Fibroblast of lung (primary cell): ENCODE results near the gene SLC8A3. TPM values are rescaled to one million over a fixed set of nuclear protein-coding genes. Genes with fewer than 3 reads are reported as not detected.

Source experiments
- DNase-seq, 2 donors: peaks; one replicate each; pipeline versions ENCODE4 v3.0.0 to v3.0.0-alpha.2; 2010; ENCODE audit warnings: low read depth in 2 of 2
- H2AFZ ChIP-seq: 2 replicates; pipeline ENCODE4 v1.5.1; 2012; ENCODE audit warnings: low read length, control low read depth, inconsistent platforms
- H3K27ac ChIP-seq: 2 replicates; pipeline ENCODE4 v1.5.1; 2011; ENCODE audit warnings: low read length, control low read depth; ENCODE audit not compliant: insufficient read depth
- H3K27me3 ChIP-seq: 2 replicates; pipeline ENCODE4 v1.5.1; 2011; ENCODE audit warnings: mild to moderate bottlenecking, low read length; ENCODE audit not compliant: control insufficient read depth, insufficient read depth
- H3K36me3 ChIP-seq: 2 replicates; pipeline ENCODE4 v1.5.1; 2011; ENCODE audit warnings: low read length; ENCODE audit not compliant: control insufficient read depth, insufficient read depth
- H3K4me1 ChIP-seq: 2 replicates; pipeline ENCODE4 v1.5.1; 2011; ENCODE audit warnings: low read length; ENCODE audit not compliant: control insufficient read depth, insufficient read depth; ENCODE audit errors: extremely low read depth
- H3K4me2 ChIP-seq: 2 replicates; pipeline ENCODE4 v1.5.1; 2011; ENCODE audit warnings: low read length, control low read depth; ENCODE audit not compliant: insufficient read depth; ENCODE audit errors: extremely low read depth
- H3K4me3 ChIP-seq, 4 experiments: fragments of 200-600 bp in 1 of 4; sonication (generic) in 1 of 4; replicated peaks in 1 of 4; 2 replicates each; pipeline ENCODE4 v1.5.1; 2011 to 2016; ENCODE audit warnings: low read length in 4 of 4, low read depth in 3 of 4, mild to moderate bottlenecking in 3 of 4, control low read depth in 2 of 4, inconsistent platforms in 1 of 4, mixed read lengths in 1 of 4; ENCODE audit not compliant: insufficient read depth in 1 of 4; ENCODE audit errors: control extremely low read depth in 1 of 4
- H3K79me2 ChIP-seq: 2 replicates; pipeline ENCODE4 v1.5.1; 2012; ENCODE audit warnings: mild to moderate bottlenecking, low read length, inconsistent platforms; ENCODE audit not compliant: control insufficient read depth, insufficient read depth
- H3K9ac ChIP-seq: 2 replicates; pipeline ENCODE4 v1.5.1; 2011; ENCODE audit warnings: mild to moderate bottlenecking, low read length, control low read depth; ENCODE audit not compliant: insufficient read depth
- H3K9me3 ChIP-seq: 2 replicates; pipeline ENCODE4 v1.5.1; 2012; ENCODE audit warnings: low read depth, low read length; ENCODE audit not compliant: control insufficient read depth, insufficient read depth
- H4K20me1 ChIP-seq: 2 replicates; pipeline ENCODE4 v1.5.1; 2011; ENCODE audit warnings: low read length; ENCODE audit not compliant: control insufficient read depth, insufficient read depth; ENCODE audit errors: extremely low read depth
- CTCF ChIP-seq, 2 donors: IDR thresholded peaks in 1 of 2; conservative IDR thresholded peaks in 1 of 2; 1 replicate in 1 of 2; 2 replicates in 1 of 2; pipeline ENCODE4 v1.5.1; 2011 to 2012; ENCODE audit warnings: low read length in 2 of 2, control low read depth in 1 of 2, inconsistent platforms in 1 of 2, low read depth in 1 of 2, mild to moderate bottlenecking in 1 of 2
- EZH2 ChIP-seq: IDR thresholded peaks from 2 replicates; pipeline ENCODE4 v1.5.1; 2012; ENCODE audit warnings: low read length, control low read depth, mild to moderate bottlenecking; ENCODE audit errors: missing control alignments
- polyA plus RNA-seq, 2 donors: library from polyadenylated mRNA; depleted of rRNA in 1 of 2; stranded (reverse) in 1 of 2; unstranded in 1 of 2; fragments of >200 nt; gene quantifications; 2 replicates each; pipeline ENCODE4 v1.2.1, GENCODE V29; 2011 to 2012; ENCODE audit warnings: missing spikeins in 1 of 2
- total RNA-seq: library from RNA; depleted of rRNA; stranded (reverse); fragments of >200 nt; gene quantifications from 2 replicates; pipeline ENCODE4 v1.2.1, GENCODE V29; 2014

Gene SLC8A3
- total and polyA plus RNA-seq, 2 donors (not counting 1 experiment from before 2014, with no cell fraction given): under 0.01 to 0.03 TPM

- DNase-seq: peak; percentile 49 to 55
- TF ChIP-seq EZH2: no peak
- TF ChIP-seq CTCF (conservative IDR thresholded peaks at IDR 0.05 in 1 of 2, IDR thresholded peaks at IDR 0.05 in 1 of 2; ENCODE audit: low read depth in 1 of 2, low read length in 2 of 2): no peak
Measured at GRCh38 chr14:69996216-69996615, 192.5 kb downstream of the SLC8A3 start.

More at GRCh38 chr14:69996216-69996615, 192.5 kb downstream of the SLC8A3 start:
- Histone ChIP-seq H3K4me2 (no peak overlapping the region), H3K79me2 (no peaks in the 10 kb centered on the region), H3K9ac (no peak overlapping the region), H2AFZ (no peak overlapping the region), H3K4me3 (no peak overlapping the region), H3K9me3 (no peaks in the 10 kb centered on the region), H3K27ac (no peak overlapping the region), H3K27me3 (no peaks in the 10 kb centered on the region), H3K36me3 (no peaks in the 10 kb centered on the region), H3K4me1 (no peaks in the 10 kb centered on the region), H4K20me1 (no peaks in the 10 kb centered on the region)

Other genes with a start within 250 kb of the SLC8A3 start
- gene COX16, start 170.7 kb upstream of the SLC8A3 start, total RNA-seq: 30.9 and 35.4 TPM in 2 replicates
- 37.4 and 44.5 TPM in 2 replicates for gene COX16, start 170.7 kb upstream of the SLC8A3 start, polyA plus RNA-seq
- 14.4 and 15.4 TPM in 2 replicates for gene SYNJ2BP, start 228.1 kb upstream of the SLC8A3 start, total RNA-seq
- 22.7 and 28.4 TPM in 2 replicates for gene SYNJ2BP, start 228.1 kb upstream of the SLC8A3 start, polyA plus RNA-seq